ENCODE measurements around the gene TIMP3.
"Not testable (repeated sequence)": the region's sequence is repeated elsewhere in the genome, so short reads cannot be mapped to it uniquely, and the experiment has no call there.

TIMP3 gene

DNA sequence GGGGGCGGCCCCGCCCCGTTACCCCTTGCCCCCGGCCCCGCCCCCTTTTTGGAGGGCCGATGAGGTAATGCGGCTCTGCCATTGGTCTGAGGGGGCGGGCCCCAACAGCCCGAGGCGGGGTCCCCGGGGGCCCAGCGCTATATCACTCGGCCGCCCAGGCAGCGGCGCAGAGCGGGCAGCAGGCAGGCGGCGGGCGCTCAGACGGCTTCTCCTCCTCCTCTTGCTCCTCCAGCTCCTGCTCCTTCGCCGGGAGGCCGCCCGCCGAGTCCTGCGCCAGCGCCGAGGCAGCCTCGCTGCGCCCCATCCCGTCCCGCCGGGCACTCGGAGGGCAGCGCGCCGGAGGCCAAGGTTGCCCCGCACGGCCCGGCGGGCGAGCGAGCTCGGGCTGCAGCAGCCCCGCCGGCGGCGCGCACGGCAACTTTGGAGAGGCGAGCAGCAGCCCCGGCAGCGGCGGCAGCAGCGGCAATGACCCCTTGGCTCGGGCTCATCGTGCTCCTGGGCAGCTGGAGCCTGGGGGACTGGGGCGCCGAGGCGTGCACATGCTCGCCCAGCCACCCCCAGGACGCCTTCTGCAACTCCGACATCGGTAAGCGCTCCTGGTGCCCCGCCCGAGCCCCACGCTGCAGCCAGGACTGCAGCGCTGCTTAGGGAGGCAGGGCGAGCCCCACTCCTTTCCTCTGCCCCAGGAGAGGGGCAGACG lies at the start of gene TIMP3:
Gene TIMP3, plus strand, starts transcription at position 169 of the 700 bp plus-strand sequence. Its CDS starts 297 bp downstream, at position 466.
- no peak for DNase-seq

- DNase-seq, result no peak
Observed at GRCh38 chr22:32752326-32752725, 49.2 kb upstream of the TIMP3 start.

- no peak for DNase-seq
Observed at GRCh38 chr22:32752816-32753520, 48.5 kb upstream of the TIMP3 start.

DNA sequence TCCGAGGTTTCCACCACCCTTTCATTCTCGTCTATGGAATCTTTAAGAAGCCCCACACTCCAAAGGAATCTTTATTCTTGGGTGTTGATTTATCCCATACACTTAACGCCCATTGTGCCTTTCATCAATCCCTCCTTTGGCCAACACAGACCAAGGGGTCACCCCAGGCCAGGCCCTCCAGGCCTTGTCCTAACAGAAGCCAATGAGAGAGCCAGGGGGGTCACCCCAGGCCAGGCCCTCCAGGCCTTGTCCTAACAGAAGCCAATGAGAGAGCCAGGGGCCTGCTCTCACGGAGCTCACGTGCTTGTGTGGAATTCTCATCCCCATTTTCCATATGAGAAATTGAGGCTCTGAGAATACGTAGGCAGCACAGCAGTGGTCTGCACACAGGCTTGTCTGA lies 47.9 kb upstream of the TIMP3 start:
- DNase-seq, result no peak

DNA sequence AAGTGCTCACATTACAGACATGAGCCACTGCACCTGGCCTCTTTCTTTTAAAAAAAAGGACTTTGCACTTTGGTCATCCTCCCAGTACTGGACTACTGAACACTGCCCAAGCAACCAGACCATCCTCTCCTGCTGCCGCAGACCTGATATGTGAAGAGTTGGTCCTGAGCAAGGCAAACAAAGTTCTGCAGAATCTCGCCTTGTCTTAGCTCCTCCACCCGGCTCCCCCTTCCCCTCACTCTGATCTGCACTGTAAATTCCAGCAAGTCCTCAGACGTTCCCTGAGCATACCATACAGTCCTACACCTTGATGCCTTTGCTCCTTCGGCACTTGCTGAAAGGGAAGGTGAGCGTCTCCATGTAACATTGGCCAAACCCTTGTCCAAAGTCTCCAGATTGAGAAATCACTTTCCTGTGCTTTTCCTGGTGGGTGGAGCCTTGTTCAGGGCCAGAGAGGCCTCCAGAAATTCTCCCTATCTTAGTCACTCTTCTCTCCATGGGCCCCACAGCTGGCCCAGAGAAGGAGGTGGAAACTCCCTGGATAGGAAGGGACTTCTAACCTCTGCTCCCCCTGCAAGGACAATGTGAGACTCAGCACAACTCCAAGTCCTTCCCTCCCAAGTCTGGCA lies 47.0 kb upstream of the TIMP3 start:
- DNase-seq, result no peak

DNA sequence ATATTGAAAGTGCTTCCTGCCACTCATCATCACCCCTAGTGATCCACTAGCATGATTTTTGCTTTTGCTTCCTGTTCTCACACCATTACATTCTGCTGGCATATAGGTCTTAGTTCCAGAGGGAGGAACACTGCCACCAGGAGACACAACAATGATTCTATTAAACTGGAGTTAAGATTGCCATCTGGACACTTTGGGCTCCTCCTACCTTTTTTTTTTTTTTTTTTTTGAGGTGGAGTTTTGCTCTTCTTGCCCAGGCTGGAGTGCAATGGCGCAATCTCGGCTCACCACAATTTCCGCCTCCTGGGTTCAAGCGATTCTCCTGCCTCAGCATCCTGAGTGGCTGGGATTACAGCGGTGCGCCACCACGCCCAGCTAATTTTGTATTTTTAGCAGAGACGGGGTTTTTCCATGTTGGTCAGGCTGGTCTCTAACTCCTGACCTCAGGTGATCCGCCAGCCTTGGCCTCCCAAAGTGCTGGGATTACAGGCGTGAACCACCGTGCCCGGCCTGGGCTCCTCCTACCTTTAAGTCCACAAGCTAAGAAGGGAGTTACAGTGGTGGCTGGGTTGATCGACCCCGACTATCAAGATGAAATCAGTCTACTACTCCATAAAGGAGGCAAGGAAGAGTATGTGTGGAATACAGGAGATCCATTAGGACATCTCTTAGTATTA lies 44.3 kb upstream of the TIMP3 start:
- not testable (repeated sequence) for DNase-seq

DNA sequence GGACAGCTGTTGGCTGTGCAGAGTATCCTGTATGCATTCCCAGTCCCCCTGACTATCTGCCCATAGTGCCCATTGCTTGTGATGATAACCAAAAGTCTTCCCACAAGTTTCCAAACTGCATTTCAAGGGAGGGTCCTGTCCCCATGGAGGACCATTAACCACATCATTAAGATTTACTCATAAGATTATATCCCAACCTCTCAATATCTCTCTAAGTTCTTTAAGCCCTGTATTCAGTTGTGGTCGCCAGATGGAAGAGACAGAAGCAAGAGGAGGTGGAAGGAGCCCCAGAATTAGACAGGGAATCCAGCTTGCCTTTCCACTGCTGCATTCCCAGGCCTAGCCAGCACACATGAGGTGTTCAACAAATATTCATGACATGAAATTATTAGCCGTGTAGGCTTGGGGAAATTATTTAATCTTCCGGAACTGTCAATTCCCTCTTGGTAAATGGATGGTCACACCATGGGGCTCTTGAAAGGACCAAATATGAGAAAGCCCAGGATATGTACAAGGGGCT lies 42.6 kb upstream of the TIMP3 start:
- DNase-seq, result no peak

DNA sequence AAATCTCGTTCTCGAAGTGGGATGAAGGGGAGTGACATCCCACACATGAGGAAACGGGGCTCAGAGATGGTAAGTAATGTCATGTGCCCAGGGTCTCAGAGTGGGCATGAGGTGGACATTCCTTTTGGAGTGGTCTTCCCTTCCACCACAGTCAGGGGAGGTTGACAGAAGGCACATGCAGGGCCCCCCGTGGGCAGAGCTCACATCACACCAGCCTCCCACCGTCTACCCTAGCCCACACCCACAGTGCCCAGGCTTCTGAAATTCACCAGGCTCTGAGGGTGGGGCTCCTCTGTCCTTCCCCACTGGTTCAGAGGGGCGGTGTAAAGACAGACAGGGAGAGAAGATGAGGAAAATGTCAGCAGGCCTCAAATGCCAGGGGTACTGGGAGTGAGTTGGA lies 41.1 kb upstream of the TIMP3 start:
- no peak for DNase-seq

DNA sequence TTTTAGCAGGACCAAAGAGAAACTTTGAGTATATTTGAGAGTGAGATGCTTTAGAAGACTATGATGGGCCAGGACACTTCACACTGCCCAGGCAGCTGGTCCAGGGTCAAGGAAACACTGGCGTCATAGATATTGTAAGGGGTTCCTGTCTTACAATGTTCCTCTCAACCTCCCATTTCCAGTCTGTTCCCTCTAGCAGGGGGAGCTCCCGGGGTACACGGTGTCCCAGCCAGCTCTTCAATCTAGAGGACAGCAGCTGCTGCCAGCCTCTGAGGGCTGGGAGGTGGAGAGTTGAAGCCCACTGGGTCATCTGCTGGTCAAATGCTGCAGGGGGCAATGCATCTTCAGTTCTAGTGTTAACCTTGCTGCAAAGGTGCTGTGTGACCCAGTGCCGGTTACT lies 40.7 kb upstream of the TIMP3 start:
- DNase-seq, result no peak

DNA sequence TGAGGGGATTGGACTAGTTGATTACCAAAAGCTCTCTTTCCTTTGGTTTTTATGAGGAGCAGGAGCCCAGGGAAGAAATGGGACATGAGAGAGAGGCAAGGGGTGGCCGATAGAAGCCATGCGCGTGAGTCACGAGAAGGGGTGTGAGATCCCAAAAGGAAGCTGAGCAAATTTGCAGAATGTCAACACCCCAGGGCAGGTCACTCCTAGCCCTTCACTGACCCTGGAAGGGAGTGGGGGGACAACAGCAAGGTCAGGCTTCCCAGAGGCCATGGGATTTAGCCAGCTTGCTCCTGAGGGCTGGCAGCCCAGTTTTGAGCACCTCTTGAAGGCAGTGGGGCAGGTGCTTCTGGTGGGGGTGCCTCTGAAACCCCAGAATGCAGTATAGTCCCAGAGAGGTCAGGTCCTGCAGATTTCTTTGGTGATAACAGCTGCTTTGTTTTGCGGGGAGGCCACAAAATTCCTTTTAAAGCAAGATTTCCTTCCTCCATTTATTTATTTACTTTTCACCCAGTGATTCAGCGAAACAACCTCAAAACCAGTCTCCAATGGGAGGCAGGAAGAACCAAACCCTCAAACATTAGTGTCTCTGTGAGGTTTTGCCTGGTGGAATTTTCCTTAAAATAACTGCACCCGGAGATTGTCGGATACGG lies 40.1 kb upstream of the TIMP3 start:
- DNase-seq, result no peak

DNA sequence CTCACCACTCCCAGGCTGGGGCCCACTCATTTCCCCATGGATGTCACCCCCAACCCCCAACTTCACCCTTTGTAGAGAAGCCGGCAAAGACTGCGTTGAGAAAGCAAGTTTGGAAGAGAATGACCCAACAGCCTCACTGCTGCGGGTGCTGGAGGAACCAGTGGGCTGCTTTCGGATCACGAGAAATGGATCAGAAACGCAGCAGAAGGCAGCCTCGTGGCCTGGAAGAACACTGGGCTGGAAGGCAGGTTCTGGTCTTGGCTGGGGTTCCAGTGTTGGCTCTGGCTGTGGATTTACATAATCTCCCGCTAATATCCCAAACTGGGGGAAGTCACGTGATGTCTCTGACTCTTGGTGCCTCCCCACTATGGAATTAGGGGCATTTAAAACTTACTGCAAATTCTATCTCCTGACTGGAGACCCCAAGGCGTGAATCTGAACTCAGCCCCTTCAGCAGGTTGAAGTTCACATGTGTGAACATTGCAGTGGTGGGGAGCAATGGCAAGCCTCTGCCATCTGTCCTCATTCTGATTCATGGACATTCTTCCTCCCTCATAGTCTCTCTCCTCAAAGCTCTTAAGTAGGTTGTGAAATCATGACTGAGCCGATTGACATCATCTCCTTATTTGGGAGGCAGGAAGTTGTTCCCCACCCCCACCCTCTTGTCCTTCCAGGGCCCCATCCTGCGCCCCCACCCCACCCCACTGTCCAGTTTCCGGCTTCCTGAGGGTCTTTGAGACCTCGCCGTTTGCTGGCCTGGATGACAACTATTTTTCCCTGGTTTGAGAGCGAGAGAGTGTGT lies 37.0 kb upstream of the TIMP3 start:
- DNase-seq, result no peak

GRCh38 chr22:32765132-32765618 lies 36.3 kb upstream of the TIMP3 start:
- no peak for DNase-seq

DNA sequence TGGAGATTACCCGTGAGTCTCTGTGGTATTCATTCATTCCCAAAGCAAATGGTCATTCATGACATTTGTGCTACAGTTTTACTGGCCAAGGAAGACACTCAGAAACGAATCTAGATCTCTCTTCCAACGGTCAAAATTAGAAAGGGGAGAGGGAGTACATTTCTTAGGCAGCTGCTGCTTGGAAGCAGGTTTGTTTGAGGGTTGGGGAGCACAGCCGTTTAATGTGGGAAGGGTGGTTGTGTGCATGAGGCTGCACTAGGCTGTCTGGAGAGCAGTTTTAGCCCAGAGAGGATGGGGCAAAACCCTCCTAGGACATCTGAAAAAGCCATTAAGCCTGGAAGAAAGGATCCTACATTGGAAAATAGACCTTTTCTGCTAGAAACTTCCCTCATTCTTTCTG lies 29.7 kb upstream of the TIMP3 start:
- no peak for DNase-seq

DNA sequence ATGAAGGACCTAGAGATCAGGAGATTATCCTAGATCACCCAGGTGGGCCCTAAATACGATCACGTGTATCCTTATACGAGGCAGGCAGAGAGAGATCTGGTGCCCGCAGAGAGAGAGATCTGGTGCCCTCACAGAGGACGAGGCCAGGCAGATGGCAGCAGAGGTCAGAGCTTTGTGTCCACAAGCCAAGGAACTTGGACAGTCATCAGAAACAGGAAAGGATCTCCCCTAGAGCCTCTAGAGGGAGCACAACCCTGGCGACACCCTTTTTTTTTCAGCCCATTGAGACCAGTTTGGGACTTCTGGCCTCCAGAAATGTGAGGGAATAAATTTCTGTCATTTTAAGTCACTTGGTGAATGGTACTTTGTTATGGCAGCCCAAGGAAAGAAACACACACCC lies 25.5 kb upstream of the TIMP3 start:
- no peak for DNase-seq

DNA sequence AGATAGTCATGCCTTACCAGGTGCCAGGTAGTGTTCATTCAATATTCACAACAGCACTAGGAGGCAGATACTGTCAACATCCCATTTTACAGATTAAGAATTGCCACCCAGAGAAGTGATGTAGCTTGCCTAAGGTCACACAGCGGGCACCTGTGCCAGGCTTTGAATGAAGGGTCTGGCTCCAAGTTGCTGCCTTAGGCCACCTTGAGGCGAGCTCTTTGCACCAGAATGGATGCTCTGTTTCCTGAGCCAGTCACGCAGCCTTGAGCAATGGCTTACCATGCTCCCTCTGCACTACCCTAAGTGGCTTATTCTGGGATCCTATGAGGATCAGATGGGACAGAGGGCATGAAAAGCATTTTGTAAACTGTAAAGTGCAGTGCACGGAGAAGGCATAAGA lies 25.1 kb upstream of the TIMP3 start:
- no peak for DNase-seq

GRCh38 chr22:32776802-32777201 lies 24.7 kb upstream of the TIMP3 start:
- no peak for DNase-seq

GRCh38 chr22:32777987-32778386 lies 23.5 kb upstream of the TIMP3 start:
- DNase-seq, result no peak

- DNase-seq, result no peak
Observed at GRCh38 chr22:32780726-32781310, 20.7 kb upstream of the TIMP3 start.

DNA sequence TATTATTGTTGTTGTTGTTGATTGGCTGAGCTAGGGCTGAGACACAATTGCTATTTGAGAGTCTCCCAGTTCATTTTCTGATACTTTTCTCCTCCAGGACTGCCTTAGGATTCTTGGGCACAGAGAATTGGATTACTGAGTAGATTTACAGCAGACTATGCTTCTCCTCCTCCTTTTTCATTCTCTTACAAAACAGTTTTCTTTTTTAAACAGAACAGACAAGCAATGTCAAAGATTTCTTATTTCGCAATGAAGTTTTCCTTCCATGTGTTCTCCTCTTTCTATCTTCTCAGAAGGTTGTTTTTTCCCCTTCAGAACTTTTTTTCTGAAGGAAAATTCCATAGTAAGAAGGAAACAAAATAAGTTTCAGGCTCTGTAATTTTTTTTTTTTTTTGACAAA lies 19.8 kb upstream of the TIMP3 start:
- no peak for DNase-seq

- no peak for DNase-seq
Observed at GRCh38 chr22:32785321-32786026, 16.0 kb upstream of the TIMP3 start.

- no peak for DNase-seq
Observed at GRCh38 chr22:32786027-32786418, 15.5 kb upstream of the TIMP3 start.
